Ovary (tissue), 9 donors: Measurements from ENCODE around the gene PDIA6. TPM values are rescaled to one million over a fixed set of nuclear protein-coding genes. Genes with fewer than 3 reads are reported as not detected.
"Not testable (repeated sequence)": the region's sequence is repeated elsewhere in the genome, so short reads cannot be mapped to it uniquely, and the experiment has no call there.

ENCODE experiments used
- DNase-seq, 5 donors: peaks; one replicate each; pipeline ENCODE4 v3.0.0-alpha.2; 2019 to 2020
- H3K27ac ChIP-seq, 2 donors: fragments of 200-600 bp; one replicate each; pipeline versions ENCODE4 v1.5.1 to v1.8.0; 2019 to 2022
- H3K27me3 ChIP-seq: fragments of 200-600 bp; one replicate; pipeline ENCODE4 v1.8.0; 2022
- H3K36me3 ChIP-seq: fragments of 200-600 bp; sonication (generic); one replicate; pipeline ENCODE4 v1.5.1; 2019
- H3K4me1 ChIP-seq: one replicate; pipeline ENCODE4 v1.8.1; 2013; ENCODE audit warnings: mild to moderate bottlenecking, moderate library complexity; ENCODE audit not compliant: insufficient read depth
- H3K4me3 ChIP-seq: fragments of 200-600 bp; sonication (generic); one replicate; pipeline ENCODE4 v1.5.1; 2017
- H3K9me3 ChIP-seq, 2 donors: fragments of 200-600 bp in 1 of 2; sonication (generic) in 1 of 2; one replicate each; pipeline versions ENCODE4 v1.5.1 to v1.8.1; 2013 to 2019; ENCODE audit warnings: mild to moderate bottlenecking in 1 of 2, moderate library complexity in 1 of 2
- EP300 ChIP-seq: sonication (generic); formaldehyde crosslinking; IDR thresholded peaks from one replicate; pipeline ENCODE4 v1.6.1; 2017; ENCODE audit warnings: antibody characterized with exemption
- POLR2A ChIP-seq: fragments of 450-650 bp; IDR thresholded peaks from one replicate; pipeline ENCODE4 v1.6.1; 2017; ENCODE audit warnings: antibody characterized with exemption, mild to moderate bottlenecking, moderate library complexity
- WGBS, 3 donors: extraction: QIAGEN DNeasy Blood & Tissue Kit in 1 of 3; methylation state at CpG; one replicate each; pipeline versions ENCODE4 v1.1.5 to v1.1.7; 2013 to 2017; 5-methylcytosine and 5-hydroxymethylcytosine counted together
- intact Hi-C, 4 donors: fragments of 100-400 bp; cut with DNase I; formaldehyde crosslinking; loops; one replicate each; pipeline versions ENCODE4 v1.11.0 to v1.15.1; 2022 to 2023
- polyA plus RNA-seq, 2 donors: library from polyadenylated mRNA; stranded (reverse); fragments of 200-250 nt in 1 of 2; fragments of 350-450 nt in 1 of 2; fragmentation: Illumina TruSeq in 1 of 2; extraction: RNeasy Lipid Tissue Mini Kit (QIAGEN cat#74804) in 1 of 2; gene quantifications; one replicate each; pipeline ENCODE4 v1.2.3, GENCODE V29; 2013 to 2014
- total RNA-seq, 7 donors: library from RNA; depleted of rRNA in 2 of 7; stranded (reverse); fragments of >200 nt in 2 of 7; fragmentation: NEBNext Ultra II Directional in 3 of 7; extraction: Animal tissue kit (Norgen Biotek cat#: 25700) in 3 of 7; gene quantifications; one replicate each; pipeline versions ENCODE4 v1.1.0 to v1.2.4, GENCODE V29; 2016 to 2023
- TF ChIP-seq, protein P1 (sequence below), 3 donors: fragments of 450-650 bp in 2 of 3; fragments of 200-600 bp in 1 of 3; IDR thresholded peaks; one replicate each; pipeline versions ENCODE4 v1.5.1 to v1.8.0; 2016 to 2022; ENCODE audit warnings: antibody characterized with exemption in 3 of 3, mild to moderate bottlenecking in 1 of 3
- donor health status: DM: no; HTN: no; CAD: no; lungs with moderate emphysema.
- donor health status: DM: no; HTN: no; CAD: no.
- donor health status: Bipolar disorder and iron deficiency.
- donor health status: DM: yes; HTN: yes; CAD: no.
- donor health status: DM: no; HTN: no; CAD: no.
- donor health status: DM: yes; HTN: yes; CAD: no.

The PDIA6 gene
- total and polyA plus RNA-seq, 9 donors, result 60.6 to 220 (median 109) TPM

- Histone ChIP-seq H3K27ac (no peak overlapping the region), H3K36me3 (no peaks in the 10 kb centered on the region), H3K9me3 (no peaks in the 10 kb centered on the region), H3K27me3 (no peaks in the 10 kb centered on the region), H3K4me1 (no peaks in the 10 kb centered on the region), H3K4me3 (no peak overlapping the region)
- intact Hi-C loops, result no loop called here
- TF ChIP-seq, protein P1, sequence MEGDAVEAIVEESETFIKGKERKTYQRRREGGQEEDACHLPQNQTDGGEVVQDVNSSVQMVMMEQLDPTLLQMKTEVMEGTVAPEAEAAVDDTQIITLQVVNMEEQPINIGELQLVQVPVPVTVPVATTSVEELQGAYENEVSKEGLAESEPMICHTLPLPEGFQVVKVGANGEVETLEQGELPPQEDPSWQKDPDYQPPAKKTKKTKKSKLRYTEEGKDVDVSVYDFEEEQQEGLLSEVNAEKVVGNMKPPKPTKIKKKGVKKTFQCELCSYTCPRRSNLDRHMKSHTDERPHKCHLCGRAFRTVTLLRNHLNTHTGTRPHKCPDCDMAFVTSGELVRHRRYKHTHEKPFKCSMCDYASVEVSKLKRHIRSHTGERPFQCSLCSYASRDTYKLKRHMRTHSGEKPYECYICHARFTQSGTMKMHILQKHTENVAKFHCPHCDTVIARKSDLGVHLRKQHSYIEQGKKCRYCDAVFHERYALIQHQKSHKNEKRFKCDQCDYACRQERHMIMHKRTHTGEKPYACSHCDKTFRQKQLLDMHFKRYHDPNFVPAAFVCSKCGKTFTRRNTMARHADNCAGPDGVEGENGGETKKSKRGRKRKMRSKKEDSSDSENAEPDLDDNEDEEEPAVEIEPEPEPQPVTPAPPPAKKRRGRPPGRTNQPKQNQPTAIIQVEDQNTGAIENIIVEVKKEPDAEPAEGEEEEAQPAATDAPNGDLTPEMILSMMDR (IDR thresholded peaks at IDR 0.05), result no peak
- no peak for TF ChIP-seq POLR2A
- no peak for TF ChIP-seq EP300
- no peak for DNase-seq
- WGBS, 3 donors, result 93 to 95% (median 93%) methylated on average over 5 of the region's 5 CpGs
Measured at GRCh38 chr2:10785260-10785659, 27.3 kb downstream of the PDIA6 start.

GRCh38 chr2:10784719-10785118, 27.9 kb downstream of the PDIA6 start:
- no peak overlapping the region for H3K27ac ChIP-seq
- DNase-seq, result no peak
- intact Hi-C loops, result no loop called here
- H3K9me3 ChIP-seq, result no peaks in the 10 kb centered on the region
- H3K4me3 ChIP-seq, result no peak overlapping the region
- 85 to 91% (median 88%) methylated on average over 9 of the region's 9 CpGs for WGBS, 3 donors
- TF ChIP-seq, protein P1 (IDR thresholded peaks at IDR 0.05), result no peak
- TF ChIP-seq POLR2A, result no peak
- TF ChIP-seq EP300, result no peak
- no peaks in the 10 kb centered on the region for H3K36me3 ChIP-seq
- H3K27me3 ChIP-seq, result no peaks in the 10 kb centered on the region
- no peaks in the 10 kb centered on the region for H3K4me1 ChIP-seq

DNA sequence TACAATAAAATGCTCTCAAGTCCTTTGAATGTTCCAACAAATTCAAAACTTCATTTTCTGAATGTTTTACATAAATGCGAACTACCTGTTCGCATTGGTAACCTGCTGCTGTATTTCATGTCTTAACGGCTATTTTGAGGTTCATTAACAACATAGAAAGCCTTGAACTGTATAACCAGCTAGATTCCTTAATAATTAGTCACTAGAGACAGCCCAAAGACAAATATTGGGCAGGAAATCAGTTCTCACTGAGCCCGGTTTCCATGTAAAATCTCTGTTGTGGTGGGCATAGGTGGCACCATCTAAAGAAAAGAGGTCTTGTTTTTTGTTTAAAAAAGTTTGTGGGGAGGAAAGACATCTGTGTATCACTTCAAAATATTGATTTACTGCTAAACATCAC, 29.2 kb downstream of the PDIA6 start:
- Histone ChIP-seq H3K4me1 (no peaks in the 10 kb centered on the region), H3K36me3 (no peaks in the 10 kb centered on the region), H3K9me3 (no peaks in the 10 kb centered on the region), H3K27me3 (no peaks in the 10 kb centered on the region), H3K4me3 (no peak overlapping the region), H3K27ac (no peak overlapping the region)
- intact Hi-C loops, result no loop called here
- 61 to 75% (median 63%) methylated on average over 4 of the region's 4 CpGs for WGBS, 3 donors
- TF ChIP-seq EP300, result no peak
- DNase-seq, result no peak

GRCh38 chr2:10781746-10782145, 30.8 kb downstream of the PDIA6 start:
- TF ChIP-seq POLR2A, result no peak
- TF ChIP-seq, protein P1 (IDR thresholded peaks at IDR 0.05), result no peak
- no peak for TF ChIP-seq EP300
- H3K36me3 ChIP-seq, result no peaks in the 10 kb centered on the region
- H3K27ac ChIP-seq, result no peak overlapping the region
- no peaks in the 10 kb centered on the region for H3K27me3 ChIP-seq
- no peaks in the 10 kb centered on the region for H3K4me1 ChIP-seq
- WGBS, 3 donors, result 89 to 96% (median 95%) methylated on average over 8 of the region's 8 CpGs
- no peak for DNase-seq
- no peak overlapping the region for H3K4me3 ChIP-seq
- H3K9me3 ChIP-seq, result no peaks in the 10 kb centered on the region
- intact Hi-C loops, result no loop called here

DNA sequence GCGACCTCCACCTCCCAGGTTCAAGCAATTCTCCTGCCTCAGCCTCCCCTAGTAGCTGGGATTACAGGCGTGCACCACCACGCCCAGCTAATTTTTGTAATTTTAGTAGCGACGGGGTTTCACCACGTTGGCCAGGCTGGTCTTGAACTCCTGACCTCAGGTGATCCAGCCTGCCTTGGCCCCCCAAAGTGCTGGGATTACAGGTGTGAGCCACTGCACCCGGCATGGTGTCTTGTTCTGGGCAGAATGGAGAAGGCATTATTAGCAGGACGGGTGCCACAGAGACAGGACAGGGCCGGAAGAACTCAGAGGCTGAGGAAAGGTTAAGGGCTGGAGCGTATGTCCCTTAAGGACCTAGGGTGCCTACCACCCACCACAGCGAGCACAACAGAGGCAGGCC, 31.8 kb downstream of the PDIA6 start:
- H3K9me3 ChIP-seq, H3K36me3 ChIP-seq, H3K27me3 ChIP-seq, intact Hi-C loops, H3K27ac ChIP-seq, H3K4me3 ChIP-seq, H3K4me1 ChIP-seq, DNase-seq: not testable (repeated sequence)
- WGBS, 3 donors, result 90 to 94% (median 94%) methylated on average over 11 of the region's 11 CpGs

GRCh38 chr2:10780491-10780820, 32.1 kb downstream of the PDIA6 start:
- Histone ChIP-seq H3K27me3 (no peaks in the 10 kb centered on the region), H3K36me3 (no peaks in the 10 kb centered on the region), H3K4me1 (no peaks in the 10 kb centered on the region), H3K4me3 (no peak overlapping the region), H3K27ac (no peak overlapping the region), H3K9me3 (no peaks in the 10 kb centered on the region)
- WGBS, 3 donors, result 95 to 98% (median 97%) methylated on average over 11 of the region's 11 CpGs
- TF ChIP-seq POLR2A (no peak), EP300 (no peak)
- TF ChIP-seq, protein P1 (IDR thresholded peaks at IDR 0.05), result no peak
- intact Hi-C loops, result no loop called here
- no peak for DNase-seq
